ENCODE data around the gene KIRREL2.
A peak's percentile ranks its signal among the peaks of the same experiment; 100 is the strongest.
"Not testable (repeated sequence)": the region's sequence is repeated elsewhere in the genome, so short reads cannot be mapped to it uniquely, and the experiment has no call there.

Gene KIRREL2

GRCh38 chr19:35870124-35870736 is 13.5 kb downstream of the KIRREL2 start:
- DNase-seq: not testable (repeated sequence)

DNA sequence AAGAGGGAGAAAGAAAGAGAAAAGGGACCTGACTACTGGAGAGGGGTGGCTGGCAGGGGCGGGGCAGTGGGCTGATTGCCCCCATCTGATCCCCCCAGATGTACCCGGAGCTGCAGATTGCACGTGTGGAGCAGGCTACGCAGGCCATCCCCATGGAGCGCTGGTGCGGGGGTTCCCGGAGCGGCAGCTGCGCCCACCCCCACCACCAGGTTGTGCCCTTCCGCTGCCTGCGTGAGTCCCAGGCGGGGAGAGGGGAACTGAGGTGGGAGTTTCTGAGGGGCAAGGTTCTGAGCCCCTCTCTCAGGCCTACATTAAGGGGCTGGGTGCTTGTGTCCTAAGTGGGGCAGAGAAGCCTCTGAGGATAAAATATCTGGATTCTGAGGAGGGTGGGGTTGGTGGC is 14.1 kb downstream of the KIRREL2 start:
- DNase-seq: no peak

DNA sequence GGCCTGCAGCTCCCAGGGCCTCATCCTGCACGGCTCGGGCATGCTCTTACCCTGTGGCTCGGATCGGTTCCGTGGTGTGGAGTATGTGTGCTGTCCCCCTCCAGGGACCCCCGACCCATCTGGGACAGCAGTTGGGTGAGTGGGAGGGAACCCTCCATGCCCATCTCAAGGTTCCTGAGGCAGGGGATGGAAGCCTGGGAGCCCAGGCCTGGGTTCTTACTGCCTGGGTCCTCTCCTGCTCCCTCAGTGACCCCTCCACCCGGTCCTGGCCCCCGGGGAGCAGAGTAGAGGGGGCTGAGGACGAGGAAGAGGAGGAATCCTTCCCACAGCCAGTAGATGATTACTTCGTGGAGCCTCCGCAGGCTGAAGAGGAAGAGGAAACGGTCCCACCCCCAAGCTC is 14.9 kb downstream of the KIRREL2 start:
- DNase-seq: no peak

DNA sequence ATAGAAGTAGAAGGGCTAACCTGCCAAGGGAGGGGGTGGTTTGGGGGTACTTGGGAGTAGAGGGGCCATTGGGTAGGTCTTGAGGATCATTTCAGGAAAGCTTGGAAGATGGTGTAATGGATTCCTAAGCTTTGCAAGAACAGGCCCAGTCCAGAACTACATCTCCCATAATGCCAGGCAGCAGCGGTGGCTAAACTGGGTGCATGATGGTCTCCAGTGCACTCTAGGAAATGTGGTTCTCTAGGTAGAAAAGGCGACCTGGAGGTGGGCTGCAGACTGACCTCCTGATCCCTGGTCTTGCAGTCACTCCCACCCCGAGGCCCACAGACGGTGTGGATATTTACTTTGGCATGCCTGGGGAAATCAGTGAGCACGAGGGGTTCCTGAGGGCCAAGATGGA is 15.5 kb downstream of the KIRREL2 start:
- no peak for DNase-seq

- DNase-seq: no peak
Measured at GRCh38 chr19:35874392-35874930, 17.8 kb downstream of the KIRREL2 start.

- DNase-seq: no peak
Measured at GRCh38 chr19:35879068-35879467, 22.4 kb downstream of the KIRREL2 start.

DNA sequence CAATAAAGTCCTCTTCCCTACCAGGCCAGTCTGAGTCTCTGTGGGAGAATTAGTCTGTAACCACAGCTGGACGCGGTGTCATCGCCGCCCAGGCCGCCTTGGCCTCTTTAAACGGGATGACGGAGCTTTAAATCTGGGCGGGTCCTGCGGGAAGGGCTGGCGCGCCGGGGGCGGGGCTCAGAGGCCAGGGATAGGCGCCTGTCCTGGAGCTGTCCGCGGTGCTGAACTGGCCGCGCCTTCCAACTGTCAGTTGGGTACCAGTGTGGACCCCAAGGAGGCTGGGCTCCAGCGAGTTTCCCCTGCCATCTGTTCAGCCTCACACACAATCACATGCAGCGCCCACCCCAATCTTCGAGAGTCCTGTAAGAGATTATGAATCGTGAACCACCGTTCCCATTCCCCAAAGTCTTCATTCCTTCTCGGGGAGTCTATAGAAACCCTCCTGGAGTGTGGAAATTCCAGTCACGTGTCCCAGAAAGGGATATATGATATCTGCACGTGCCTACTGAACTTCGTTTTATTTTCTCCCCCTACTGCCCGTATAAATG is 23.1 kb downstream of the KIRREL2 start:
- no peak for DNase-seq

DNA sequence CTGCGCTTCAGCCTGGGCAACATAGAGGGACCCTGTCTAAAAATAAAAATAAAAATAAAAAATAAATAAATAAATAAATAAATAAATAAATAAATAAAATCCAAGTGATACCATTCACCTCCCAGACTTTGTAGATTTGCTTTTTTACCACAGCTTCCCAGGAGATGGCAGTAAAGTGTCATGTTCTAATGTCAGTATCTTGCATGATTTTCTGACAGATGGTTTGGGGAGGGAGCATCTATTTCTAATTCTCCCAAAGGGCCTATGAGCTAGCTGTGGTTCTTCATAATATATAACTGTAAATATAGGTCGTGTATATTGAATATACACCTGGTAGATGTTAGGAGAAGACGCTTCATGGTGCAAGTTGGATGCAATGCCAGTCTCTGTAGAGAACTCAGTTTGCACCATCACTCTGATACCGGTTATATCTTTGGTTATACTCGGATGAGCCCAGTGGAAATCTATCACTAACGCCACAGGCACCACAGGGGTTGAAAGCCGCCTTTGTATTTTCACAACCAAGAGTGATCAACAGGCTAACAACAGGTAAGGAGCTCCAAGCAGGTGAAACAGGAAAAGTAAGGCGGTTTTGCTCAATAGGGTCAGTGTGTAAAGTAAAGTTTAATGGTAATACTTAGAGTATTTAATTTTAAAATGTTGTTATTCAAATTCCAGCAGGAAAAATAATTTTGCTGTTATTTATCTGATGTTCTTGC is 25.6 kb downstream of the KIRREL2 start:
- DNase-seq: peak; percentile 31

DNA sequence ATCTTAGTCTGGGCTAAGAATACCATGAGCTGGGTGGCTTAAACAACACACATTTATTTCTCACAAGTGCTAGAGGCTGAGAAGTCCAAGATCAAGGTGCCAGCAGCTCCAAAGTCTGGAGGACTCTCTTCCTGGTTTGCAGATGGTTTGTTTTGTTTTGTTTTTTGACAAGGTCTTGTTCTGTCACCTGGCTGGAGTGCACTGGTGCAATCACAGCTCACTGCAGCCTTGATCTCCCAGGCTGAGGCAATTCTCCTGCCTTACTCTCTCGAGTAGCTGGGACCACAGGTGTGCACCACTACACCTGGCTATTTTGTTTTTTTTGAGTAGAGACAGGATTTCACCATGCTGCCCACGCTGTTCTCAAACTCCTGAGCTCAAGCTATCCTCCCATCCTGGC is 27.2 kb downstream of the KIRREL2 start:
- no peak for DNase-seq

DNA sequence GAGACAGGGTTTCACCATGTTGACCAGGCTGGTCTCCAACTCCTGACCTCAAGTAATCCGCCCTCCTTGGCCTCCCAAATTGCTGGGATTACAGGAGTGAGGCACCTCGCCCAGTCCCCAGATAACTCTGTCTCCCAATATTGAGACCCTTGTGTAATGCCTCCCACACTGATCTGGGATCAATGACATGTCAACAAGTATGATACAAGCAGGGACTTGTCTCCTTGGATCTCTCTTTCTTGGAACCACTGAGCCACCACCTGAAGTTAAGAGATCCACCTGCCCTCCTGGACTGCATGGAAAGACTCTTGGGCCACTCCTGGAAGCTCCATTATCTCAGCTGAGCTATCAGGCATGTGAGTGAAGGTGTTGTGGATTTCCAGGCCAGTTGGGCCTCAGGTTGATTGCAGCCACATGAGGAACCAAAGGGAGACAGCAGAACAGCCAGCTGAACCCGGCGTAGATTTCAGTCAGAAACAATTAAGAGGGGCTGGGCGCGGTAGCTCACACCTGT is 28.6 kb downstream of the KIRREL2 start:
- no peak for DNase-seq

GRCh38 chr19:35885904-35886303 is 29.2 kb downstream of the KIRREL2 start:
- no peak for DNase-seq

- no peak for DNase-seq
Measured at GRCh38 chr19:35887197-35887596, 30.5 kb downstream of the KIRREL2 start.

- DNase-seq: no peak
Measured at GRCh38 chr19:35888398-35888797, 31.7 kb downstream of the KIRREL2 start.

GRCh38 chr19:35889370-35890112 is 32.8 kb downstream of the KIRREL2 start:
- DNase-seq: no peak

- no peak for DNase-seq
Measured at GRCh38 chr19:35890113-35890650, 33.5 kb downstream of the KIRREL2 start.

DNA sequence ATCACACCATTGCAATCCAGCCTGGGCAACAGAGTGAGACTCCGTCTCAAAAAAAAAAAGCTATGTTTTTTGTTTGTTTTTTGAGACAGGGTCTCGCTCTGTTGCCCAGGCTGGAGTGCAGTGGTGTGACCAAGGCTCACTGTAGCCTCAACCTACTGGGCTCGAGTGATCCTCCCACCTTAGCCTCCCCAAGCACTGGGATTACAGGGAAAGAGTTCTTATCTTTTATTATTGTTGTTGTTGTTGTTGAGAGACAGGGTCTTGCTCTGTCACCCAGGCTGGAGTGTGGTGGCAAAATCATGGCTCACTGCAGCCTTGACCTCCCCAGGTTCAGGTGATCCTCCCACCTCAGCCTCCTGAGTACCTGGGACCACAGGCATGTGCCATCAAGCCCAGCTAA is 35.1 kb downstream of the KIRREL2 start:
- DNase-seq: not testable (repeated sequence)

GRCh38 chr19:35894342-35894741 is 37.6 kb downstream of the KIRREL2 start:
- no peak for DNase-seq

DNA sequence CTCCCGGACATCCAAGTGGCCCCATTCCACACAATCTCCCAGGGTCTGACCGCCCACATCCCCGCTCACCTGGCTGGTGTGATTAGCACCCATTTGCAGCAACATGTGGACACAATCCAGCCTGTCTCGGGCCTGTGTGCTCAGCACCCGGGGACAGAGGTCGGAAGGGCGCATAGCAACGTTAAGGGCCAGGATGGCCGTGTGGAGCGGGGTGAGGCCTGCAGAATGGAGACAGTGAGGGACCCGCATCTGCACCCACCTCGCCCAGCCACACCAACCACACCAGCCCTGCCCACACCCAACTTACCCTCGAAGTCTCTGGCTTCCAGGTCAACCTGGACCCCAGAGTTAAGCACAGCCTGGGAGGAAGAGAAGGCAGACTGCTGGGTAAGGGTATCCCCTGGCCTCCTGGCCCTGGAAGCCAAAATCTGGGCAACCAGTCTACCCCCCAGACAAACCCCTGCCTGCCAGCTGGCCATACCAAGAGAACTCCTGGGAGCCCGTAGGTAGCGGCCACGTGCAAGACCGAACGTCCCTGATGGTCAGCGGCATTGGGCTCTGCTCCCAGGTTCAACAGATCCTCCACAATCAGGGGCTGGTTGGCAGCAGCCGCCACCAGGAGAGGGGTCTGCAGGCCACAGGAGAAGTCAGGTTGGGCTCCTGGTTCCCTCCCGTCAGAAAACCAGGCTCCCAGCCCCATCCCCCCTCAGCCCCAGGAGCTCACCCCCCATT is 39.4 kb downstream of the KIRREL2 start:
- DNase-seq: no peak

DNA sequence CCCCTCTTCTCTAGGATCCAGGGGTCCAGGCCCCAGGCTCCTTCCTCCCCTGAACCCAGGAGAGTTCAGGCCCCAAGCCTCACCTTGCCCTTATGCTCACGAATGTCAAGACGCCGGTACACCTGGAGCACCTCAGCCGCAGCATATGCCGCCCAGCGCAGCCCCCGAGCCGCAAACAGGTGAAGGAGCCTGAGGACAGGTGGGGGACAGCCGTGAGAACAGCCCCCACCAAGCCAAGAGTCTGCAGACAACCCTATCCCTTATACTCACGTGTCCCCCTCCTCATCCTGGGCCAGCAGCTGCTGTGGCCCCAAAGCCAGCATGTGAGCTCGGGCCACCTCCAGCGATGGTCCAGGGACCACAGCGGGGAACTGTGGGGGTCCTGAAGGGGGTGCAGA is 39.9 kb downstream of the KIRREL2 start:
- no peak for DNase-seq

DNA sequence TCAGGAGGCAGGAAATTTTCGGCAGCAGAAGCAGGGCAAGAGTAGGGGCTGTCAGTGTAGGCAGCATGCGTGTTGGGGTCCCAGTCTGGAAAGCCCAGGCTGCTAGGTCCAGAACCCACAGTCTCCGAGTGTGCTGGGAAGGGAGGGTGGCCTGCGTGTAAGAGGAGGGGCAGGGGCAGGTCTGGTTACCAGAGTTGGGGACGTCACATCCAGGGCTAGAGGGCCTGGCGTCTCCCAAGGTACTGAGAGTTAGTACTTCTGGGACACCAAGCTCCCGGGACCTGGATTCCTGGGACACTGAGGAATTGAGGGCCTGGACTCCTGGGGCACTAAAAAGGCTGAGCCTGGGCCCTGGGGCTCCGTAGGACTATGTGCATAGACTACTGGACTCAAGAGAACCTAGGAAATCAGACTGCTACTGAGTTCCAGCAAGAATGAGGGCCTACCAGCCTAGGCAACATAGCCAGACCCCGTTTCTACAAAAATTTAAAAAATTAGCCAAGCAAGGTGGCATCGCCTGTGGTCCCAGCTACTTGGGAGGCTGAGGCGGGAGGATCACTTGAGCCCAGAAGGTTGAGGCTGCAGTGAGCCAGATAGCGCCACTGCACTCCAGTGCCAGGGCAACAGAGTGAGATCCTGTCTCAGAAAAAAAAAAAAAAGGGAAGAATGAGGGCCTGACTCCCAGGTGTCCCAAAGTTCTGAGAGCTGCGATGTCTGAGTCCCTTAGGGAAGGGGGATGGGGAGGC is 41.2 kb downstream of the KIRREL2 start:
- no peak for DNase-seq

- no peak for DNase-seq
Measured at GRCh38 chr19:35898499-35898809, 41.7 kb downstream of the KIRREL2 start.
